ENCODE results near the gene IL20.

IL20 gene

GRCh38 chr1:206878456-206878855, 13.0 kb downstream of the IL20 start:
- DNase-seq (ENCODE audit: low read depth) = no peak

GRCh38 chr1:206880314-206880713, 14.9 kb downstream of the IL20 start:
- no peak for DNase-seq (ENCODE audit: low read depth)

DNA sequence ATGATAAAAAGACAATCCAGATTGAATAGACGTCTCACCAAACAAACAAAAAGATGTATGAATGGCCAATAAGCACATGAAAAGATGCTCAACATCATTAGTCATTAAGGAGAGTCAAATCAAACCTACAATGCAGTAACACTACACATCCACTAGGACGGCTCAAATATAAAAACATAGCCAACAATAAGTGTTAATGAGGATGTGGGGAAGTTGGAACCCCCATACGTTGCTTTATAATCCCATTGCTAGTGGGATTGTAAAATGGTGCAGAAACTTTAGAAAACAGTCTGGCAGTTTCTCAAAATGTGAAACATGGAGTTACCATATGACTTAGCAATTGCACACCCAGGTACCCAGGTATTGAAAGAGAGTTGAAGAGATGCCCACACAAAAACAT, 17.1 kb downstream of the IL20 start:
- no peak for DNase-seq (ENCODE audit: low read depth)

DNA sequence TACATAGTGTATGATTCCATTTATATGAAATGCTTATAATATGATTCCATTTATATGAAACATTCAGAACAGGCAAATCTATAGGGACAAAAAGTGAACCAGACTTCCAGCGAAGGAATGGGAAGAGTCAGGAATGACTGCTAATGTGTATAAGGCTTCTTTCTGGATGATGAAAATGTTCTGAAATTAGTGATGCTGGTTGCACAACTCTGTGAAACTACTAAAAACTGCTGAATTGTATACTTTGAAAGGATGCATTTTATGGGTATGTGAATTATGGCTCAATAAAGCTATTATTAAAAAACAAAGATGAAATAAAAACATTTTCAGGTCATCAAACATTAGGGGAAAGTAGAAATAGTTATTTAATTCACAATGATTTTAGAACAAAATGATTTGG, 17.7 kb downstream of the IL20 start:
- no peak for DNase-seq (ENCODE audit: low read depth)

- no peak for DNase-seq (ENCODE audit: low read depth)
Measured at GRCh38 chr1:206883876-206884275, 18.5 kb downstream of the IL20 start.

GRCh38 chr1:206885341-206886060, 20.1 kb downstream of the IL20 start:
- no peak for DNase-seq (ENCODE audit: low read depth)

DNA sequence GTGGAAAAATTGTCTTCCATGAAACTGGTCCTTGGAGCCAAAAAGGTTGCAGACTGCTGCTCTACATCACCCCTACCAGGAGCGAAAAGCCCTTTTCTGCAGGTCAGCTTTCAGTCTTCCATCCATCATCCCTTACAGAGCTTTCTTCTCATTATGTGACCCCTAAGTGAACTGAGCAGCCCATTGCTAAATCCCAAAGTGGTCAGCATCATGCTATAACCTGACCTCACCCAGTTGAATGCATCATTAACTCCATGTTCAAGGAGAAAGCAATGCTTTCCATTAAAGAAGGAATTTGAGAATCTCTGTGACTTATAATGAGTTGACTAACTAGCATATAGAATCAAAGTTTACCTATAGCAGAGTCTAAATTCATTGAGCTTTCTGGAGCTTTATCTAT, 21.4 kb downstream of the IL20 start:
- DNase-seq (ENCODE audit: low read depth) = no peak

GRCh38 chr1:206887701-206888100, 22.3 kb downstream of the IL20 start:
- peak; percentile 56 for DNase-seq (ENCODE audit: low read depth)

- DNase-seq (ENCODE audit: low read depth) = peak; percentile 76
Measured at GRCh38 chr1:206890125-206891060, 25.0 kb downstream of the IL20 start.

DNA sequence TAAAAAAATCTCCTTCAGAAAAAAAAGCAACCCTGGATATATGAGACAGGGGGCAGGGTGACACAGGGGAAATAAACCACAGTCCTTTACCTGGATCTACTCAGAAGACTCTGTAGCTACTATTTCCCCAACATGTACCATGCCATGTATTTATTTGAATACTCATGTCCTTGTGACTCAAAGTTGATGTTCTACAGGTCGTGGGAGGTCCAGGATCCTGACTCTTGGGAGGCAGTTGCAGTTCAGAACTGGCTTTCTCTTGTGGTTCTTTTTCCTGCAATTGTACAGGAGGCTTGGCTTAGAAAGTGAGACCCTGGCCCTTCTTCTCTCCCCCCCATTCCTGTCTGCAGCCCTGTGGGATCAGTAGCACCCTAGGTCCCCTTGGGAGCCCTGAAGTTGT, 26.0 kb downstream of the IL20 start:
- DNase-seq (ENCODE audit: low read depth) = no peak

- peak; percentile 69 for DNase-seq (ENCODE audit: low read depth)
Measured at GRCh38 chr1:206892351-206892984, 27.0 kb downstream of the IL20 start.

GRCh38 chr1:206893380-206893779, 28.0 kb downstream of the IL20 start:
- DNase-seq (ENCODE audit: low read depth) = no peak

DNA sequence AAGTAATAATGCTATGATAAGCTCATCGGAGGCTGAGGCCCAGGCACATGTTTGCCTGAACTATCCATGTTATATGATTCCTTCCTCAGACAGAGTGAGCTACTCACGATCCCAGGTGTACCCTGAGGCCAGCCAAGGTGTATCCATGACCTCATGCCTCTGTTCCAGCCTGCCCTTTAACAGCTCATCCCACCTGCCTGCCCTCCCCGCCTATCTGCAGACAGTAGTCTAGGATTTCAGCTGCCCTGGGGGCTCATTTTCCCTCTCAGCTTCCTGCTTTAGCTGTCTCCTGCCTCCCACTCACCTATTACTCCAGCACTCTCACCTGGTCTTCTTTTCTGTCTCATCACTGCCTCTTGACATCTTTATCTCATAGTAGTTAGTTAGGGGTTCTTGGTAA, 29.9 kb downstream of the IL20 start:
- no peak for DNase-seq (ENCODE audit: low read depth)

GRCh38 chr1:206895837-206896242, 30.4 kb downstream of the IL20 start:
- peak; percentile 89 for DNase-seq (ENCODE audit: low read depth)

- DNase-seq (ENCODE audit: low read depth) = no peak
Measured at GRCh38 chr1:206896261-206896660, 30.8 kb downstream of the IL20 start.

DNA sequence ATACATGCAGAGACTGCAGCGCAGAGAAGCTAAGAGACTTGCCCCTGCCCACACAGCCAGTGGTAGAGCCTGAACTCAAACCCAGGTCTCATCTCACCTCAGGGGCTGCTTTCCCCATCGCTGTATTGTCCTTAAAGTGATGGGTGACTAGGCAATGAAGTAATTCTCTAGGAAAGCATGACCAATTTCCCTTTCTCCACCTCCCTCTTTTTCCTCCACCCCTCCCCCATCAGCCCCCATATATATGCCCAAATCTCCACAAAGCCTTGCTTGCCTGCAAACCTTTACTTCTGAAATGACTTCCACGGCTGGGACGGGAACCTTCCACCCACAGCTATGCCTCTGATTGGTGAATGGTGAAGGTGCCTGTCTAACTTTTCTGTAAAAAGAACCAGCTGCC, 31.8 kb downstream of the IL20 start, which contains the start of gene IL24:
Gene IL24 (plus strand): TSS at position 269 of the 400 bp plus-strand sequence. CDS start 390 bp downstream, outside the sequence.
- DNase-seq (ENCODE audit: low read depth) = no peak

DNA sequence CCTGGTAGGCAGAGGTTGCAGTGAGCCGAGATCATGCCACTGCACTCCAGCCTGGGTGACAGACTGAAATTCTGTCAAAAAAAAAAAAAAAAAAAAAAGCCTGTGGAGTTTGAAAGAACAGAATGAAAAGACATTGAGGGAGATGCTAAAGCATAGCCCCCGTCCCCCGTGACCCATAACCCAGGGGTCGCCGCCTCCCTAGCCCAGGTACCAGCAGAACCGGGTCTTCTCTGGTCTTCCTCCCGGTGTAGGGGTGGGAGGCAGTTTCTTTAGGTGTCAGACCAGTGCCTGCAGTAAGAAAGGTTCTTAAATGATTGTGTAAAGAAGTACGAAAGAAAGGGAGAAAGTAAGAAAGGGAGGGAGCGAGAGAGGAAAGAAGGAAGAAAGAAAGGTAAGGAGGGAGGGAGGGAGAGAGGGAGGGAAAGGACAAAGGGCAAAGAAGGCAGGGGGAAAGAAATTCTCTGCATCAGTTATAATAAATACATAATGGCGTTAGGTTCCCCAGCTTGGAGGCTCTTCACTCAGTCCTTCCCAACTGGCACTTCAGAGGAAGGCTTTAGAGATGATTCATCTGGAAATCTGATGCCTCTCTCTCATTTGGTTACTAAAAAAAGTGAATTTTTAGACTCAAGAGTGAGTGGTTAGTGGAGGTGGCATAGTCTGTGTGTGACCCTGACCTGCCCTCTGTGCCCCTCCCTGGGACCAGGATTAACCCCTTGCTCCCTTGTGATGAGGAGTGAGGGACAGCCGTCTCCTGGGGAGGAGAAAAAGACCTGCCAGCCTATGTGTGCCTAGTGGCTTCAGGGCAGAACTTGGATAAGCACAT, 32.9 kb downstream of the IL20 start:
- DNase-seq (ENCODE audit: low read depth) = peak; percentile 81

DNA sequence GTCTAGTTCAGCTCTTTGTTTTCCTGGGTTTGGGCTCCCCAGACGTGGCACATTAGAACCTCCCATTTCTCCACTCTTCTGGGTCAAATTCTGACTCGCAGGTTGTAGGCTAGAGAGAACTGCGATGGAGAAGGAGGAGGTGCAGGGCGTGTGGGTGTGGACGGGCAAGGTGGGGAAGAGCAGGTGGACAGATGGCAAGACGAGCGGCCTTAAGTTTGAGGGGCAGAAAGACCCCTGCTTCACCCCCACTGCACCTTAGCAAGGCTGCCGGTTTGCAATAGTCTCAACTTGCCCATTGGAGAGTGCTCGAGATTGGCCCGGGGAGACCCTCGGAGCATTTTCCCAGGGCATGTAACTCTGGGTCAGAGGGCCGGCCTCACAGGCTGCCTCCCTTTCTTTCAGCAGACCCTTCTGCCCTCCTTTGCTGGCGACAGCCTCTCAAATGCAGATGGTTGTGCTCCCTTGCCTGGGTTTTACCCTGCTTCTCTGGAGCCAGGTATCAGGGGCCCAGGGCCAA, 33.5 kb downstream of the IL20 start:
- DNase-seq (ENCODE audit: low read depth) = no peak

DNA sequence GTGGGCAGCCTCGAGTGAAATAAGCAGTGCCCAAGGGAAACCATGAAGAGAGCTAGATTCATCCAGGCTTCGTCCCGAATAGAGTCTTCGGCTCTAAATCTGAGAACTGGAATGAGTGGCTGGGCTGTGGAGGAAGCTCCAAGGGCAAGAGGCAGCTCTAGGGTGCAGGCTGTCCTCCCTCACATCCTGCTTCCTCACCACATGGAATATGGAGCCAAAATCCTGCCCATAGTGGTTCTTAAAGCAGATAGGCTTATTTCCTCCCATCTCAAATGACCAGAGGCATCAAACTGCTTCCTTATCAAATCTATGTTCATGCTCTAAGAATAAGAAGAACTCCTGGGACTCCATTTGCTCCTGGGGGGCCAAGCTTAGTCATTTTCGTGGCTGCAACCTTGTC, 34.3 kb downstream of the IL20 start:
- no peak for DNase-seq (ENCODE audit: low read depth)

- DNase-seq (ENCODE audit: low read depth) = no peak
Measured at GRCh38 chr1:206900149-206900548, 34.7 kb downstream of the IL20 start.

GRCh38 chr1:206901944-206902343, 36.5 kb downstream of the IL20 start:
- DNase-seq (ENCODE audit: low read depth) = no peak

DNA sequence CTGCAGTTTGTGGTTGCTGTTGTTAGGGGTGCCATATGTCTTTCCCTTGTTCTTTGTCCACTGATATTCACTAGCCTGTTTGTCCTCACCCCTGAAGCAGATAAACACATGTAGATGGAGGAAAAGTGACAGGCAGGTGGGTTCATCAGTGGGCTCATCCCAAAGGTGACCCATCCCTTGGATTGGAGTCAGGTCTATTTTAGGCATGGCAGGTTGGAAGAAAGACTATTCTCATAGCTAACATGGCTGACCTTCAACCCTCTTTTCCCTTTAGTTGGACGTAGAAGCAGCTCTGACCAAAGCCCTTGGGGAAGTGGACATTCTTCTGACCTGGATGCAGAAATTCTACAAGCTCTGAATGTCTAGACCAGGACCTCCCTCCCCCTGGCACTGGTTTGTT, 37.3 kb downstream of the IL20 start:
- no peak for DNase-seq (ENCODE audit: low read depth)
